SW 1271 (cell line): Measurements from ENCODE around the gene SMIM10.
"Not testable (repeated sequence)": the region's sequence is repeated elsewhere in the genome, so short reads cannot be mapped to it uniquely, and the experiment has no call there.

Experiments used
- DNase-seq, 2 experiments: peaks; one replicate each; lab custom pipeline; 2025; lab: John Stamatoyannopoulos, UW

SMIM10 gene

DNA sequence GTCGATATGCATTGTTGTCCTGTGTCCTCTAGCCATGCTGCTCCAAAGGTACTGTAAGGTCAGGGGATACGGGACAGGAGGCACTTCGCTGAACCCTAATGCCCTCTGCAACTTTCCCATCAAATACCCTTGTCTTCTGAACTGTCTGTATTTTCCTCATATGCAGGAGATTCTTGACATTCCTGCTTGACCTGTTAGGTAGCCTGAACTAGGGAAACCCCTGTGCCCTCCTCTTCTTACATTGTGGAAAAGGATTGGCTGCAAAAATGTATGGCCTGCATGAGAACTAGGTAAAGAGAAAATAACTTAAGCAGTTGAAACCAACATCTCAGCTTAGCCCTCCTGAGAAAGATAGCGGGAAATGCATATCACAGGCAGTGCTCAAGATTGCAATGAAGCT lies 20.1 kb downstream of the SMIM10 start:
- no peak for DNase-seq

DNA sequence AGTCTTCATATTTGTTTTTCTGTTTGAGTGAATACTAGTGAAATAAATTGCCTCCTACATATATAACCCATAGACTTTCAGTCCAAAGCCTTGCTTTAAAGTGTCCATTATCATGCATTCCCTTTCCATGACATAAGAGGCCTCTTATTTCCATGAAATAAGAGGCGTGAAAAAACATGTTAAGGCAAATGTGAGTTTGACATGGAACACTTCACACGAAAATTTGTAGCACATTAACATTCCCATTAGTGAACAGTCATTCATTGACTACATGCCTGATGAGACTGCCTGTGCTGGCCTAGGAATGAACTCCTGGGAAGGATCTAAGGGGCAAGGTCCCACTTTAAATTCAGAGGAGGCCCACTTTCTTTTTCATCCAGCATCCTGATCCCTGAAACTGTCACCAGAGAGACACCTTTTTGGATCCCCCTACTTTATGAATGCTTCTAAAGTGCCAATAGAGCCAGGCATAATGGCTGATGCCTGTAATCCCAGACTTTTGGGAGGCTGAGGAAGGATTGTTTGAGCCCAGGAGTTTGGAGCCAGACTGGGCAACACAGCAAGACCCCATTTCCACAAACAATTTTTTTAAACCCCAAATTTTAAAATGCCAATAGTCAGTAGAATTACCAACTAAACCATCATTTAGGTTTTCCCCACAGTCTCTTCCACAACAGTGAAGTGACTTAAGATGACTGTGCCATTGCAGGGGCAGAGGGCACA lies 24.9 kb downstream of the SMIM10 start:
- DNase-seq, result no peak

- DNase-seq, result not testable (repeated sequence)
Observed at GRCh38 chrX:135019890-135020289, 29.1 kb downstream of the SMIM10 start.

DNA sequence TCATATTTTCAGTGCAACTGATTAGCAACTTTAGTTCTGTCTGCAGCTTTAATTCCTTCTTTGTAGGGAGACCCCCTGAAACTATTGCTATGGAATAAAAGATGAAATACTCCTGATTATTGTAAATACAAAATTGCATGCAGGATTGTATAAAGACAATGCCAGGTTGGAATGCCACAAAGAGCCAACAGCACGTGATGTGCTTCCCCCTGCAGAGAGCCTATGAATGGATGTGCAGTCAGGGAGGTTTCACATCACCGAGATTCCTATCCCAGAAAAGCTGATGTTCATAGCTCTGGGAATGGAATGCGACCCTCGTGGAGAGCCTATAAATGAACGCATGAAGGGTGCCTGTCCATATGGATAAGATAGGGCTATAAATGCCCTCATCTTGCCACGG lies 33.0 kb downstream of the SMIM10 start:
- DNase-seq, result not testable (repeated sequence)

DNA sequence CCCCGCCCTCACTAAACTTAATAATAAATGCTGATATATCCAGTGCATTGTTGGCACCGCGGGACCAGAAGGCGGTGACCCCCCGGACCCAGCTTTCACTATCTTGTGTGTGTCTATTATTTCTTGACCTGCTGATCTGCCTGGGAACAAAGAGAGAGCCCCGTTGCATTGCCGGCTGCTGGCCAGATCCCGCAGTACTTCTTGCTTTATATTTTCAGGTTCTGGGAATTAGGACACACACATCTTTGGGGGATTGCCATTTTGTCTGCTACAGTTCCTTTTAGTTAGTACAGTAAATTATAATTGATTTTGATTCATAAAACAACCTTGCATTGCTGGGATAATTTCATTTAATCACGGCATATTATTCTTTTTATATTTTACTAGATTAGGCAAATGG lies 33.7 kb downstream of the SMIM10 start:
- DNase-seq, result no peak

GRCh38 chrX:135030207-135030963 lies 39.6 kb downstream of the SMIM10 start:
- not testable (repeated sequence) for DNase-seq

DNA sequence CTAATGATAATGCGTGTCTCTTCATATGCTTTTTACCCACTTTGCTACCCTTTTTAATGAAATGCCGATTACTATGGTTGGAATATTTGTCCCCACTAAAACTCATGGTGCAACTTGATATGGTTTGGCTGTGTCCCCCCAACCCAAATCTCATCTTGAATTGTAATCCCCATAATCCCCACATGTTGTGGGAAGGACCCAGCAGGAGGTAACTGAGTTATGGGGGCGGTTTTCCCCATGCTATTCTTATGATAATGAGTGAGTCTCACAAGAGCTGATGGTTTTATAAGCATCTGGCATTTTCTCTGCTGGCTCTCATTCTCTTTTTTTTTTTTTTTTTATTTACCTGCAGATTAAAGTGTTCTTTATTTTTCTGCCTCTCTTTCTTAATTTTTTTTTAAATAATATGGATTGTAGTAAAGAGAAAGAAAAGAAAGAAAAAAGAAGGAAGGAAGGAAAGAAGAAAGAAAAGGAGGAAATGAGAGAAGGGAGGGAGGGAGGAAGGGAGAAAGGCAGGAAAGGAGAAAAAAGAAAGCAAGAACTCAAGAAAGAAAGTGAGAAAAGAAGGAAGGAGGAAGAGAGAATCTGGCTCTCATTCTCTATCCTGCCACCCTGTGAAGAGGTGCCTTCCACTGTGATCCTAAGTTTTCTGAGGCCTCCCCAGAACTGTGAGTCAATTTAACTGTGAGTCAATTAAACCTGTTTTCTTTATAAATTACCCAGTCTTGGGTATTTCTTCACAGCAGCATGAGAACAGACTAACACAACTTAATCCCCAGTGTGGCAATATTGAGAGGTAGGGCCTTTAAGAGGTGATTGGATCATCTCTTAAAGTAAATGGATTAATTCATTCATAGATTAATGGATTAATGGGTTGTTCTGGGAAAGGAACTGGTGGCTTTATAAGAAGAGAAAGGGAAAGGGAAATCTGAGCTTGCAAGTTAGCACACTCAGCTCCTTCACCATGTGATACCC lies 50.6 kb downstream of the SMIM10 start:
- not testable (repeated sequence) for DNase-seq
